PFSK-1 (cell line): ENCODE results near the gene DAB2.

Experiments used
- POLR2AphosphoS5 ChIP-seq: IDR thresholded peaks from 2 replicates; pipeline ENCODE4 v1.6.1; 2012; ENCODE audit warnings: low read depth, mild to moderate bottlenecking, control low read depth, low read length, moderate library complexity
- SIN3A ChIP-seq: IDR thresholded peaks from 2 replicates; pipeline ENCODE4 v1.6.1; 2012; ENCODE audit warnings: mild to moderate bottlenecking, low read length, moderate library complexity, borderline replicate concordance; ENCODE audit not compliant: insufficient read depth
- TAF1 ChIP-seq: IDR thresholded peaks from 2 replicates; pipeline ENCODE4 v1.6.1; 2012; ENCODE audit warnings: low read length, control low read depth, borderline replicate concordance; ENCODE audit not compliant: insufficient read depth
- TF ChIP-seq, protein P1 (sequence below), 2 experiments: IDR thresholded peaks; 2 replicates each; pipeline versions ENCODE4 v1.6.1 to v1.8.0; 2011 to 2012; ENCODE audit warnings: low read depth in 2 of 2, low read length in 2 of 2, control low read depth in 1 of 2, inconsistent platforms in 1 of 2, mild to moderate bottlenecking in 1 of 2, moderate library complexity in 1 of 2; ENCODE audit not compliant: insufficient read depth in 1 of 2

DNA sequence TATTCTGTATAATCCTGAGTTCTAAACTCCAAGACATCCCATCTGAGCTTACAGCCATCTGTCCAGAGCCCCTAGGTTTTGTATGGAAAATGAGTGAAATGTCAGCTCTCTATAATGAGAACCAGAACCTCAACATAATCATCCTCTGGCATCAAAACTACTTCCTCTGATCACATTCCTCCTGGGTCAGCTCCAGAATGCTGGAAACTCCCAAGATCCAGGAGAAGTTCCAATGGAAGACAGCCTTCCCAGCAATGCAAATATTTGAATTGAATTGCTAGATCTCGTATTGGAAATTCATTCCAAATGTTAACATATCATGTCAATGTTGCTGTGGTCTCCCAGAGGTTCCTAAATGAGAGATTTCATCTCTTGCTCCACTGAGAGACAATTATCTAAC, 84.3 kb downstream of the DAB2 start:
- TF ChIP-seq POLR2AphosphoS5 (no peak), TAF1 (no peak), SIN3A (no peak)
- TF ChIP-seq, protein P1, sequence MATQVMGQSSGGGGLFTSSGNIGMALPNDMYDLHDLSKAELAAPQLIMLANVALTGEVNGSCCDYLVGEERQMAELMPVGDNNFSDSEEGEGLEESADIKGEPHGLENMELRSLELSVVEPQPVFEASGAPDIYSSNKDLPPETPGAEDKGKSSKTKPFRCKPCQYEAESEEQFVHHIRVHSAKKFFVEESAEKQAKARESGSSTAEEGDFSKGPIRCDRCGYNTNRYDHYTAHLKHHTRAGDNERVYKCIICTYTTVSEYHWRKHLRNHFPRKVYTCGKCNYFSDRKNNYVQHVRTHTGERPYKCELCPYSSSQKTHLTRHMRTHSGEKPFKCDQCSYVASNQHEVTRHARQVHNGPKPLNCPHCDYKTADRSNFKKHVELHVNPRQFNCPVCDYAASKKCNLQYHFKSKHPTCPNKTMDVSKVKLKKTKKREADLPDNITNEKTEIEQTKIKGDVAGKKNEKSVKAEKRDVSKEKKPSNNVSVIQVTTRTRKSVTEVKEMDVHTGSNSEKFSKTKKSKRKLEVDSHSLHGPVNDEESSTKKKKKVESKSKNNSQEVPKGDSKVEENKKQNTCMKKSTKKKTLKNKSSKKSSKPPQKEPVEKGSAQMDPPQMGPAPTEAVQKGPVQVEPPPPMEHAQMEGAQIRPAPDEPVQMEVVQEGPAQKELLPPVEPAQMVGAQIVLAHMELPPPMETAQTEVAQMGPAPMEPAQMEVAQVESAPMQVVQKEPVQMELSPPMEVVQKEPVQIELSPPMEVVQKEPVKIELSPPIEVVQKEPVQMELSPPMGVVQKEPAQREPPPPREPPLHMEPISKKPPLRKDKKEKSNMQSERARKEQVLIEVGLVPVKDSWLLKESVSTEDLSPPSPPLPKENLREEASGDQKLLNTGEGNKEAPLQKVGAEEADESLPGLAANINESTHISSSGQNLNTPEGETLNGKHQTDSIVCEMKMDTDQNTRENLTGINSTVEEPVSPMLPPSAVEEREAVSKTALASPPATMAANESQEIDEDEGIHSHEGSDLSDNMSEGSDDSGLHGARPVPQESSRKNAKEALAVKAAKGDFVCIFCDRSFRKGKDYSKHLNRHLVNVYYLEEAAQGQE (IDR thresholded peaks at IDR 0.05; ENCODE audit: insufficient read depth in 1 of 2, low read depth in 2 of 2, low read length in 2 of 2) = no peak
